ENCODE measurements around the gene IL1RAP.

GRCh38 chr3:190531406-190531805 lies 17.5 kb downstream of the IL1RAP start:
- TF ChIP-seq CTCF (conservative IDR thresholded peaks at IDR 0.05; ENCODE audit: low read depth in 2 of 2) (no peak), CREB1 (CRISPR knock-in tag; IDR thresholded peaks at IDR 0.05; ENCODE audit: low read depth) (no peak), EZH2 (IDR thresholded peaks at IDR 0.05; ENCODE audit: low read depth, unreplicated experiment) (no peak), EZH2phosphoT487 (IDR thresholded peaks at IDR 0.05; ENCODE audit: unreplicated experiment) (no peak), POLR2AphosphoS5 (IDR thresholded peaks at IDR 0.05; ENCODE audit: low read depth) (no peak), REST (IDR thresholded peaks at IDR 0.05; ENCODE audit: unreplicated experiment) (no peak), ZNF331 (CRISPR knock-in tag; IDR thresholded peaks at IDR 0.05; ENCODE audit: low read depth) (no peak), ZNF114 (CRISPR knock-in tag; IDR thresholded peaks at IDR 0.05) (no peak), JUNB (IDR thresholded peaks at IDR 0.05; ENCODE audit: unreplicated experiment) (no peak), ETS1 (IDR thresholded peaks at IDR 0.05) (no peak)
